Loucy (cell line): Measurements from ENCODE around the gene SLC5A12.

Source experiments
- CTCF ChIP-seq: fragments of 200-600 bp; sonication (generic); conservative IDR thresholded peaks from 2 replicates; pipeline ENCODE4 v1.5.1; 2014; ENCODE audit warnings: mild to moderate bottlenecking, antibody characterized with exemption, low read length
- EZH2phosphoT487 ChIP-seq: fragments of 200-600 bp; IDR thresholded peaks from 2 replicates; pipeline ENCODE4 v1.6.1; 2018; ENCODE audit warnings: antibody characterized with exemption, mild to moderate bottlenecking, moderate library complexity, borderline replicate concordance

- TF ChIP-seq CTCF: no peak
- no peak for TF ChIP-seq EZH2phosphoT487
Measured at GRCh38 chr11:26765323-26765722, 43.5 kb upstream of the SLC5A12 start.
